GM21737 (cell line): ENCODE measurements around the gene KDM6A.
"Not testable (repeated sequence)": the region's sequence is repeated elsewhere in the genome, so short reads cannot be mapped to it uniquely, and the experiment has no call there.

ENCODE experiments used
- ATAC-seq: cut with Tn5 transposase; IDR thresholded peaks from one replicate; pipeline ENCODE4 v1.9.1; 2021; ENCODE audit warnings: mild to moderate bottlenecking, moderate library complexity; ENCODE audit not compliant: unreplicated experiment

The KDM6A gene

GRCh38 chrX:44915361-44915868, 42.4 kb downstream of the KDM6A start:
- no peak for ATAC-seq

DNA sequence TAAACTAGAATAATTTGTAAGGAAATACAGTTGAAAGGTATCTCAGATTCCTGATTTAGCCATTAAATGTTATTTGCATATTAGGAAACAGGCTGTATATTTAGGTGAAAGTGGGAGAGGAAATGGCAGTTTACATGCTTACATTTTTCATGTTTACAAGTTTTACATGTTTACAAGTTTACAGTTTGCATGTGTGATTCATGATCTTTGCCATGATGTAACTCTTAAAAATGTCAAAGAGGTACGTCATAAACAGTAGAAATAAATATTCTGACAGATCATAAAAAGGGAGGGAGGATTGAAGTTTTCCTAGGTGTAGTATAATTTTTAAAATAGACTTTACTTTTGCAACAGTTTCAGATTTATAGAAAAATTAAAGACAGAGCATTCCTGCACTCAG, 45.7 kb downstream of the KDM6A start:
- no peak for ATAC-seq

DNA sequence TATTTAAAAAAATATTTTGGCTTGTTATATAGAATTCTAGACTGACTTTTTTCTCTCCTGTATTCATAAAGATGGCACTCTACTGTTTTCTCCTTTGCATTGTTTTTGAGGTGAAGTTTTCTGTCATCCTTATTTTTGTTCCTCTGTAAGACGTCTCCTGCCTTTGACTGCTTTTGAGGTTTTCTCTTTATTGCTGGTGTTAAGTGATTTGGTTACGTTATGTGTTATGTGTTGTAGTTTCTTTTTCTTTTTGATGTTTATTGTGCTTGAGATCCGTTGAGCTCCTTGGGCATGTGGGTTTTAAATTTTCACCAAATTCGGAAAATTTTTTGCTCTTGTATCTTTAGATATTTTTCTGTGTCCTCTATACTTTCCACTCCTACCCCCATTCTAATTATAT, 50.0 kb downstream of the KDM6A start:
- ATAC-seq: no peak

DNA sequence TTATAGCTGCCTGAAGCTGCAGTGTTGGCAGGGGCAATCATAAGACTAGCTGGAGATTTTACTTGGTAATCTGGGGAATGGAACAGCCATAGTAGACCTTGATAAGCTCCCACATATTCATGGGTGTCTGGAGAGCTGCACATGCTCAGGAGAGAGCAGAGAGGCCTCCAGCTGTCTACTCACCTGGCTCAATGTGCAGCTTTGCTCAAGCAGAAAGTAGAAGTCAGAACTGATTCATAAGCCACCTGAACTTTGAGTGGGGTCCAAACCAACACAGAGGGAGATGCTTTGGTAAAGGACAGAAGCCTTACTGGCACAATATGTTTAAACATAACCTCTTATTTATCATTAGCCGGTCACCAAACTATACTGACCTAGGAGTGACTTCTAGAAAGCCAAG, 54.4 kb downstream of the KDM6A start:
- ATAC-seq: no peak

GRCh38 chrX:44931441-44931973, 58.5 kb downstream of the KDM6A start:
- ATAC-seq: no peak

GRCh38 chrX:44935172-44935571, 62.2 kb downstream of the KDM6A start:
- ATAC-seq: no peak

DNA sequence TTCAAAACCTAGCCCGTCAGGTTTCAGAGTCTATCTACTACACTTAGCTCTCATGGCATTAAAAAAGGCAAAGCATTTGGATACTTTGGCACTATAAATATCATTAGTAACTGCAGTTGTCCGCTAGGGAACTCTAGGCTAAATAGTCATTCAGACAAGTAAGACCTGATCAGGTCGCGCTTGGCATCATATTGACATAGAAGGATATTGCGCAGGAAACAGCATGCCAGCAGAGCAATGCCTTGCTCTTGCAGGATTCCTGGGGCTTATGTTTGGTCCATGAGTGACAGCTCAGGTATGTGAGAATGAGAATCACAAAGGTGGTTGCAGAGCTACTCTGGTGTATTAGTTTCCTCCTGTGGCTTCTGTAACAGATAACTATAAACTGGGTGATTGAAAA, 62.7 kb downstream of the KDM6A start:
- ATAC-seq: no peak

DNA sequence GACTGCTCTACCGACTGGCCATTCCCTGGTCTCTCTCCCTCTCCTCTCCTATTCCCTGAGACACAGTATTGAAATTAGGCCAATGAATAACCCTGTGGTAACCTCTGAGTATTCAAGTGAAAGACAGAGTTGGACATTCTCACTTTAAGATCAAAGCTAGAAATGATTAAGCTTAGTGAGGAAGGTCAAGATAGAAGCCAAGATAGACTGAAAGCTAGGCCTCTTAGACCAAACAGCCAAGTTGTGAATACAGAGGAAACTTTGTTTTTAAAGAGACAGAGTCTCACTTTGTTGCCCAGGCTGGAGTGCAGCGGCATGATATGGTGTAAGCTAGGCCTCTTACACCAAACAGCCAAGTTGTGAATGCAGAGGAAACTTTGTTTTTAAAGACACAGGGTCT, 64.6 kb downstream of the KDM6A start:
- ATAC-seq: no peak

GRCh38 chrX:44938111-44938510, 65.1 kb downstream of the KDM6A start:
- ATAC-seq: no peak

DNA sequence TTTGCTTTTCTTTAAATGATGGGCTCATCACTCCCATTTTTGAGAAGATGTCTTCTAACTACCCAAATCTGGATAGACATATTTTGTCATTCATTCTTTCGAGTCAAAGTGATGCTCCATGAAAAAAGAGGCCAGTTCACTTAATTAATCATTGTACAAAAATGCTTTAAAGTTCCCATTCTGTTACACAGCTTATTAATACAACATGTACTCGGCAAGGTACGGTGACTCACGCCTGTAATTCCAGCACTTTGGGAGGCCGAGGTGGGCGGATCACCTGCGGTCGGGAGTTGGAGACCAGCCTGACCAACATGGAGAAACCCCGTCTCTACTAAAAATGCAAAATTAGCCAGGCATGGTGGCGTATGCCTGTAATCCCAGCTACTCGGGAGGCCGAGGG, 67.6 kb downstream of the KDM6A start:
- ATAC-seq: not testable (repeated sequence)

DNA sequence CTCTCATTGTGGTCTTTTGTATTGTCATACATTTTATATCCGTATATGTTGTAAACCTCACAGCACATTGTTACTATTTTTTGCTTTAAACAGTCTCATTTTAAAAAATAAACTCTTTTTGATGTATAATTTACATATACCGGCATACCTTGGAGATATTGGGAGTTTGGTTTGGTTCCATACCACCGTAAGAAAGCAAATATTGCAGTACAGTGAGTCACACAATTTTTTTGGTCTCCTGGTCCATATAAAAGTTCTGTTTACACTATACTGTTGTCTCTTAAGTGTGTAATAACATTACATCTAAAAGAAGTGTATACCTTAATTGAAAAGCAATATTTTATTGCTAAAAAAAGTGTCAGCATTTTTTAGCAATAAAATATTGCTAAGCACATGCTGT, 70.0 kb downstream of the KDM6A start:
- ATAC-seq: no peak

- ATAC-seq: no peak
Observed at GRCh38 chrX:44944894-44945293, 71.9 kb downstream of the KDM6A start.

- ATAC-seq: no peak
Observed at GRCh38 chrX:44945736-44946135, 72.7 kb downstream of the KDM6A start.

DNA sequence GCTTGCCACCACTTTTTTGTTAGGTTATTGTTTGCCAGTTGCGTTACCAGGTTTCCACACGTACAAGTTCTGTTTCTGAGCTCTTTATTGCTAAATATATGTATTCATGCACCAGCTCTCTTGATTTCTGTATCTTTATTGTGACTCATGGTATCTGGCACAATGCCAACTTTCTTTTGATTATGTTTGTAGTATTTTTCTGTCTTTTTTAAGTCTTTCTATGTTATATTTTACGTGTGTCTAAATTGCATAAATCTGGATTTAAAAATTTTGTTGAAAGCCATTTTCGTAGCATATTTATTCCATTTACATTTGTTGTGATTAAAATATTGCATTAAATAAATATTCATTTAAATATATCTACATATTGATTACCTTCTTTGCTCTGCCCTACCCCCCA, 73.8 kb downstream of the KDM6A start:
- ATAC-seq: no peak

DNA sequence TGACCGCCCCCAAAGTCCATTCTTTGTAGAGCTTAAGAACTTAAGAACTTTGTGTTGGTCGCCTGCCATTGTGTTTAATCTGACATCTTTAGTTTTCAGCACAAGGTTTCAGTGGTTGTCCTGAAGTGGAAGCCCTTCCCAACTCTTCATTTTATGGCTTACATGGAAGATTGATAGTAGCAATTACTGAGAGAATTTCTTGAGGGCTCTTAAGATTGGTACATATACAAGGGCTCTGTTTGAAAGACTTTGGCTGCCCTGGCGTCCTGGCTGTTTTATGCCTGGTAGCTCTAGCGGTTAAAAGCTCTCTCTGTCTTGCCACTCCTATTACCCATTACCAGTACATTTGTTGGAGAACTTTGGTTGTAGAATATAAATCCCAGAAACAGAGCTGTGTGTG, 75.0 kb downstream of the KDM6A start:
- no peak for ATAC-seq

- ATAC-seq: no peak
Observed at GRCh38 chrX:44948406-44948805, 75.4 kb downstream of the KDM6A start.

- no peak for ATAC-seq
Observed at GRCh38 chrX:44949125-44949524, 76.1 kb downstream of the KDM6A start.

GRCh38 chrX:44950471-44951366, 77.7 kb downstream of the KDM6A start:
- ATAC-seq: not testable (repeated sequence)

DNA sequence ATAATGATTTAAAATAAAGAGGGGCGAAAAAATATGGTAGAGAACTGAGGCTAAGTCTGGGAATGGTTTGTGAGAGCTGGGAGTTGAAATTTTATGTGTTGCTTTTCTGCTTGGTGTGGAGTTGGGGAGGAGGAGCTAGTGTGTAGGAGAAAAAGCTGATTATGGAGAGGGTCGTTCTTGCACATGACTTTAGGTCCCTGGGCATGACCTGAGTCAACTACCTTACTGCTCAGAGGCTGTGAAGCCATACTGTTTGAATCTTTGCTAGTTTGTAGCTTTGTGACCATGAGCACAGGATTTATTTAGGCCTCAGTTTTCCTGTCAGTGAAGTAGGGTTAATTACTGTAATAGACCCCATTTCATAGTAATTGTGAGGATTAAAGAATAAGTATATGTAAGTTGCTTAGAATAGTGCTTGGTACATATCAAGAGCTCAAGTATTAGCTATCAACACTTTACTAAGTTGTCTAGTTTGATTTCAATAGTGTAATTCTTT, 78.6 kb downstream of the KDM6A start:
- ATAC-seq: no peak

- no peak for ATAC-seq
Observed at GRCh38 chrX:44952329-44953027, 79.5 kb downstream of the KDM6A start.

DNA sequence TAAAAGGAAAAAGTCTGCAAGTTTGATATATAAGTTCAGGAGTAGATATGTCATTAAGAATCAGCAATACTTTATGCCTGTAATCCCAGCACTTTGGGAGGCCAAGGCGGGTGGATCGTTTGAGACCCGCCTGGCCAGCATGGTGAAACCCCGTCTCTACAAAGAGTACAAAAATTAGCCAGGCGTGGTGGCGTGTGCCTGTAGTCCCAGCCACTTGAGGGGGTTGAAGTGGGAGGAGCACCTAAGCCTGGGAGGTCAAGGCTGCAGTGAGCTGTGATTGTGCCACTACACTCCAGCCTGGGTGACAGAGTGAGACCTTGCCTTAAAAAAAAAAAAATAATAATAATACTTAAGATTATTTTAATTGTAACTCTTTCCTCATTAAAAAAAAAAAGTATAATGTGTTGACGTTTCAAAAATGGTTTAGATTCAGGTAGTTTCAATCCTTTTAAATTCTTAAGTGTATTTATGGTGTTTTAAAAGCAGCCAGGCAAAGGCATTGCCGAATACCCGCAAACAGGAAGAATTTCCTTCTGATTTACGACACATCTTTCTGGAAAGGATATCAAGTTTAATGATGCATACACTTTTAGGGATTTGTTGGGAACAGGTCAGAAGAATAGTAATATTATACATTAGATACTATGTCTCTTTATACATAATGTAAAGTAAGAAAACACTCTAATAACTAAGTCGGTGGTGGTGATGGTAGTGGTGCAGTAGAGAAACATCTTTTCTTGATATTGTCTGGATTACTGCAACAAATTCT, 80.9 kb downstream of the KDM6A start:
- no peak for ATAC-seq
